Retinal pigment epithelial cell (primary cell): Measurements from ENCODE around the gene KRTCAP3.

Source experiments
- DNase-seq: peaks from one replicate; pipeline ENCODE4 v3.0.0-alpha.2; 2010; ENCODE audit warnings: low read depth
- H3K4me3 ChIP-seq: 2 replicates; pipeline ENCODE4 v1.5.1; 2011; ENCODE audit warnings: mild to moderate bottlenecking, low read length, control low read depth, moderate library complexity
- CTCF ChIP-seq: conservative IDR thresholded peaks from 2 replicates; pipeline ENCODE4 v1.5.1; 2011; ENCODE audit warnings: low read depth, low read length, control low read depth, inconsistent platforms

KRTCAP3 gene

GRCh38 chr2:27441958-27442919 lies at the start of gene KRTCAP3:
Gene KRTCAP3 (plus strand): TSS chr2:27442381. CDS start chr2:27442413, 32 bp downstream.
- peak within 1 kb of the TSS; percentile 27 for H3K4me3 ChIP-seq
- TF ChIP-seq CTCF = peak; percentile 40
- no peak for DNase-seq

- no peak for TF ChIP-seq CTCF
- no peak overlapping the region for H3K4me3 ChIP-seq
- no peak for DNase-seq
These were observed 49.0 kb upstream of the KRTCAP3 start for GRCh38 chr2:27393225-27393624.

GRCh38 chr2:27398962-27399361 lies 43.2 kb upstream of the KRTCAP3 start:
- DNase-seq = no peak
- no peak for TF ChIP-seq CTCF
- H3K4me3 ChIP-seq = no peak overlapping the region

GRCh38 chr2:27400348-27401135 lies 41.6 kb upstream of the KRTCAP3 start:
- no peak for DNase-seq
- no peak for TF ChIP-seq CTCF
- H3K4me3 ChIP-seq = no peak overlapping the region

GRCh38 chr2:27407798-27408491 lies 34.2 kb upstream of the KRTCAP3 start:
- DNase-seq = peak; percentile 26
- peak overlapping the region; percentile 87 for H3K4me3 ChIP-seq
- peak; percentile 69 for TF ChIP-seq CTCF

- peak overlapping the region; percentile 87 for H3K4me3 ChIP-seq
- no peak for DNase-seq
- TF ChIP-seq CTCF = no peak
These were observed 33.4 kb upstream of the KRTCAP3 start for GRCh38 chr2:27408601-27409320.
